Measurements from ENCODE around the gene ENTPD8. TPM values are rescaled to one million over a fixed set of nuclear protein-coding genes. Genes with fewer than 3 reads are reported as not detected.

The ENTPD8 gene
- polyA plus RNA-seq, 3 donors: not detected

GRCh38 chr9:137470785-137471184 is 29.6 kb upstream of the ENTPD8 start:
- DNase-seq: no peak
- no peak overlapping the region for H3K4me3 ChIP-seq (replicated peaks in 1 of 3; ENCODE audit: low read depth in 2 of 3, low read length in 3 of 3)
- H3K27me3 ChIP-seq (ENCODE audit: control insufficient read depth in 2 of 2, insufficient read depth in 2 of 2, low read length in 2 of 2): no peaks in the 10 kb centered on the region
- Mint-ChIP-seq H3K4me1 (peaks cover 5% of the 10 kb centered on the region), H3K27ac (peak overlapping the region in 1 of 7 donors; percentile 48), H3K27me3 (ENCODE audit: low read depth in 3 of 3) (peaks cover 10 to 20% (median 15%) of the 10 kb centered on the region in 3 donors), H3K36me3 (no peaks in the 10 kb centered on the region), H3K9me3 (peaks cover 18 to 34% (median 32%) of the 10 kb centered on the region in 7 donors), H3K4me3 (peak overlapping the region in 1 of 2 donors; percentile 72)
- H3K9me3 ChIP-seq (replicated peaks in 1 of 2; ENCODE audit: control insufficient read depth in 1 of 2, insufficient read depth in 1 of 2, low read length in 2 of 2): peaks cover 23 to 29% of the 10 kb centered on the region in 2 donors
- 0% methylated on average over 2 of the region's 7 CpGs for WGBS (ENCODE audit: insufficient coverage)
- H3K27ac ChIP-seq (ENCODE audit: low read depth in 1 of 2, low read length in 2 of 2): no peak overlapping the region
- intact Hi-C loops (cut with micrococcal nuclease): no loop called here
- H3K36me3 ChIP-seq (replicated peaks in 1 of 2; ENCODE audit: control insufficient read depth in 1 of 2, insufficient read depth in 2 of 2, low read length in 2 of 2): no peaks in the 10 kb centered on the region
- no peaks in the 10 kb centered on the region for H4K20me1 ChIP-seq (ENCODE audit: insufficient read depth, low read length)
- TF ChIP-seq CTCF (IDR thresholded peaks at IDR 0.05): no peak
- H3K79me2 ChIP-seq (ENCODE audit: insufficient read depth, low read length): no peaks in the 10 kb centered on the region
- no peak overlapping the region for H3K4me2 ChIP-seq (replicated peaks; ENCODE audit: extremely low read depth, low read length, poor library complexity, severe bottlenecking)
- no peak overlapping the region for H2AFZ ChIP-seq (ENCODE audit: insufficient read depth, low read depth, low read length, poor library complexity, severe bottlenecking)
- no peaks in the 10 kb centered on the region for H3K4me1 ChIP-seq (ENCODE audit: control insufficient read depth in 1 of 2, insufficient read depth in 2 of 2, low read length in 2 of 2)
- no peak overlapping the region for H3K9ac ChIP-seq (ENCODE audit: insufficient read depth, low read length, poor library complexity, severe bottlenecking)

DNA sequence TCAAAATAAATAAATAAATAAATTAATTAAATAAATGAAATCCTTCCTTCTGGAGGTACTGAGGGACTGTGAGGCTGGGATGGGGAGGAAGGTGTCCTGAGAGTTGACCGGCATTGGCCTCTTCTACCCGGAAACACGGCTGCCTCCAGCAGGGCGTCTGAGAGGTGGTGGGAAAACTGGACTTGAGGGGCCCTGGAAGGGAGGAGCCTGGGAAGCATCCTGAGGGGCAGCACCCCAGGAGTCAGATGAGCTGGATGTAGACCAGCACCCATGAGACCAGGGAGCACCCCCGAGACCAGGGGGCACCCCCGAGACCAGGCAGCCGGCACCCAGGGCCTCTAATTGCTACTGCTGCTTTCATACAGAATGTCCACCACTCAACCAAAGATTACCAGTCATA is 26.7 kb upstream of the ENTPD8 start:
- H3K36me3 Mint-ChIP-seq: no peaks in the 10 kb centered on the region
- no peaks in the 10 kb centered on the region for H3K79me2 ChIP-seq (ENCODE audit: insufficient read depth, low read length)
- DNase-seq: no peak
- no peaks in the 10 kb centered on the region for H3K27me3 ChIP-seq (ENCODE audit: control insufficient read depth in 2 of 2, insufficient read depth in 2 of 2, low read length in 2 of 2)
- no peak overlapping the region for H3K27ac Mint-ChIP-seq
- H3K27me3 Mint-ChIP-seq (ENCODE audit: low read depth in 3 of 3): peaks cover 8 to 17% (median 16%) of the 10 kb centered on the region in 3 donors
- H3K4me1 ChIP-seq (ENCODE audit: control insufficient read depth in 1 of 2, insufficient read depth in 2 of 2, low read length in 2 of 2): no peaks in the 10 kb centered on the region
- H3K9ac ChIP-seq (ENCODE audit: insufficient read depth, low read length, poor library complexity, severe bottlenecking): no peak overlapping the region
- no peaks in the 10 kb centered on the region for H3K36me3 ChIP-seq (replicated peaks in 1 of 2; ENCODE audit: control insufficient read depth in 1 of 2, insufficient read depth in 2 of 2, low read length in 2 of 2)
- H4K20me1 ChIP-seq (ENCODE audit: insufficient read depth, low read length): no peaks in the 10 kb centered on the region
- peaks cover 2 to 10% (median 7%) of the 10 kb centered on the region in 7 donors for H3K9me3 Mint-ChIP-seq
- no peak overlapping the region for H2AFZ ChIP-seq (ENCODE audit: insufficient read depth, low read depth, low read length, poor library complexity, severe bottlenecking)
- peaks cover 5% of the 10 kb centered on the region for H3K4me1 Mint-ChIP-seq
- intact Hi-C loops (cut with micrococcal nuclease): loop anchor here in 1 of 2 donors (10.0 kb wide), 1 partner anchor 137 kb away; the partner anchor contains the start of gene ARRDC1
- H3K4me3 ChIP-seq (replicated peaks in 1 of 3; ENCODE audit: low read depth in 2 of 3, low read length in 3 of 3): no peak overlapping the region
- H3K4me3 Mint-ChIP-seq: no peak overlapping the region
- H3K27ac ChIP-seq (ENCODE audit: low read depth in 1 of 2, low read length in 2 of 2): no peak overlapping the region
- no peak for TF ChIP-seq CTCF (IDR thresholded peaks at IDR 0.05)
- no peak overlapping the region for H3K4me2 ChIP-seq (replicated peaks; ENCODE audit: extremely low read depth, low read length, poor library complexity, severe bottlenecking)
- peaks cover 2 to 4% of the 10 kb centered on the region in 2 donors for H3K9me3 ChIP-seq (replicated peaks in 1 of 2; ENCODE audit: control insufficient read depth in 1 of 2, insufficient read depth in 1 of 2, low read length in 2 of 2)
- 93% methylated on average over 4 of the region's 7 CpGs for WGBS (ENCODE audit: insufficient coverage)

Data from CD14-positive monocyte (primary cell).